Caco-2 (cell line): Measurements from ENCODE around the gene RRAGC. TPM values are rescaled to one million over a fixed set of nuclear protein-coding genes. Genes with fewer than 3 reads are reported as not detected.

Experiments
- BruUV-seq: library from RNA; stranded (reverse); fragments of 400-500 nt; replicated peaks from 2 replicates; lab custom pipeline; 2021; lab: Mats Ljungman, UMichigan
- CTCF ChIA-PET: fragments of 300-600 bp; sonication (Branson Sonifier 250); formaldehyde crosslinking; loops from one replicate; lab custom pipeline; 2022; ENCODE audit warnings: antibody characterized with exemption; lab: Charles Lee
- POLR2A ChIA-PET: fragments of 300-600 bp; sonication (Branson Sonifier 250); formaldehyde crosslinking; loops from one replicate; lab custom pipeline; 2022; ENCODE audit warnings: antibody characterized with exemption; lab: Charles Lee
- DNase-seq, 2 experiments: peaks; one replicate each; pipeline versions ENCODE4 v3.0.0 to v3.0.0-alpha.2; 2020 to 2022
- H3K27me3 ChIP-seq: replicated peaks from 2 replicates; pipeline ENCODE4 v1.6.0; 2011; ENCODE audit warnings: low read length; ENCODE audit not compliant: control insufficient read depth, insufficient read depth
- H3K36me3 ChIP-seq: 2 replicates; pipeline ENCODE4 v1.5.1; 2011; ENCODE audit warnings: low read length; ENCODE audit not compliant: control insufficient read depth, insufficient read depth
- H3K4me1 ChIP-seq: fragments of 250-450 bp; sonication (Bioruptor Pico); 2 replicates; pipeline ENCODE4 v1.5.1; 2020; ENCODE audit warnings: mild to moderate bottlenecking
- H3K4me3 ChIP-seq: 2 replicates; pipeline ENCODE4 v1.5.1; 2011; ENCODE audit warnings: low read depth, mild to moderate bottlenecking, control low read depth, low read length
- H3K9me3 ChIP-seq: fragments of 250-450 bp; sonication (Bioruptor Pico); 2 replicates; pipeline ENCODE4 v1.5.1; 2020; ENCODE audit warnings: mild to moderate bottlenecking, moderate library complexity
- H3K27ac Mint-ChIP-seq: one replicate; pipeline ENCODE4 v1.8.0; 2022; ENCODE audit warnings: mixed read lengths; ENCODE audit not compliant: unreplicated experiment
- H3K27me3 Mint-ChIP-seq: one replicate; pipeline ENCODE4 v1.8.0; 2022; ENCODE audit warnings: mixed read lengths; ENCODE audit not compliant: insufficient read depth, unreplicated experiment
- H3K36me3 Mint-ChIP-seq: one replicate; pipeline ENCODE4 v1.8.0; 2022; ENCODE audit warnings: mild to moderate bottlenecking, mixed read lengths; ENCODE audit not compliant: insufficient read depth, unreplicated experiment
- H3K4me1 Mint-ChIP-seq: one replicate; pipeline ENCODE4 v1.8.0; 2022; ENCODE audit warnings: low read depth, mixed read lengths; ENCODE audit not compliant: unreplicated experiment
- H3K4me3 Mint-ChIP-seq: one replicate; pipeline ENCODE4 v1.8.0; 2022; ENCODE audit warnings: mild to moderate bottlenecking, moderate library complexity, mixed read lengths; ENCODE audit not compliant: unreplicated experiment
- H3K9me3 Mint-ChIP-seq: one replicate; pipeline ENCODE4 v1.8.0; 2022; ENCODE audit warnings: mixed read lengths; ENCODE audit not compliant: unreplicated experiment
- CTCF ChIP-seq, 2 experiments: fragments of 200-600 bp in 1 of 2; IDR thresholded peaks; 1 replicate in 1 of 2; 2 replicates in 1 of 2; pipeline versions ENCODE4 v1.5.1 to v1.8.0; 2011 to 2022; ENCODE audit warnings: antibody characterized with exemption in 1 of 2, control low read depth in 1 of 2, inconsistent platforms in 1 of 2, low read depth in 1 of 2, low read length in 1 of 2, mild to moderate bottlenecking in 1 of 2, moderate library complexity in 1 of 2; ENCODE audit not compliant: insufficient read depth in 1 of 2, severe bottlenecking in 1 of 2, unreplicated experiment in 1 of 2
- intact Hi-C: fragments of 100-400 bp; cut with micrococcal nuclease; formaldehyde crosslinking; loops from one replicate; pipeline ENCODE4 v1.10.0; 2022; ENCODE audit not compliant: unreplicated experiment
- total RNA-seq: library from RNA; stranded (reverse); gene quantifications from 2 replicates; pipeline ENCODE4 v1.2.3, GENCODE V29; 2022

The RRAGC gene
- total RNA-seq, 1 experiment from 2014 or later: 16.0 TPM

GRCh38 chr1:38820860-38821259, 38.7 kb downstream of the RRAGC start:
- BruUV-seq: no TSS peak
- Mint-ChIP-seq H3K36me3 (no peaks in the 10 kb centered on the region), H3K4me1 (no peaks in the 10 kb centered on the region), H3K4me3 (no peak overlapping the region), H3K27me3 (peaks cover 4% of the 10 kb centered on the region), H3K27ac (no peak overlapping the region), H3K9me3 (no peaks in the 10 kb centered on the region)
- H3K4me1 ChIP-seq: no peaks in the 10 kb centered on the region
- TF ChIP-seq CTCF (IDR thresholded peaks at IDR 0.05; ENCODE audit: insufficient read depth in 1 of 2, low read depth in 1 of 2, low read length in 1 of 2, severe bottlenecking in 1 of 2, unreplicated experiment in 1 of 2): no peak
- intact Hi-C loops: no loop called here
- DNase-seq: no peak
- ChIA-PET POLR2A (no interaction called here), CTCF (interaction anchor here (0.8 kb wide), 1 partner anchor 14 kb away, joined by 3 read pairs; no protein-coding TSS in a partner anchor)
- H3K4me3 ChIP-seq: no peak overlapping the region
- H3K27me3 ChIP-seq: no peaks in the 10 kb centered on the region
- no peaks in the 10 kb centered on the region for H3K36me3 ChIP-seq
- no peaks in the 10 kb centered on the region for H3K9me3 ChIP-seq

GRCh38 chr1:38819516-38819915, 40.1 kb downstream of the RRAGC start:
- intact Hi-C loops: no loop called here
- H3K4me3 ChIP-seq: no peak overlapping the region
- H3K9me3 ChIP-seq: no peaks in the 10 kb centered on the region
- no peak for TF ChIP-seq CTCF (IDR thresholded peaks at IDR 0.05; ENCODE audit: insufficient read depth in 1 of 2, low read depth in 1 of 2, low read length in 1 of 2, severe bottlenecking in 1 of 2, unreplicated experiment in 1 of 2)
- DNase-seq: no peak
- H3K27me3 Mint-ChIP-seq: peaks cover 6% of the 10 kb centered on the region
- H3K27ac Mint-ChIP-seq: no peak overlapping the region
- H3K4me1 ChIP-seq: no peaks in the 10 kb centered on the region
- no peaks in the 10 kb centered on the region for H3K27me3 ChIP-seq
- H3K4me1 Mint-ChIP-seq: no peaks in the 10 kb centered on the region
- ChIA-PET POLR2A (no interaction called here), CTCF (interaction anchor here (0.7 kb wide), 1 partner anchor 14 kb away, joined by 3 read pairs; no protein-coding TSS in a partner anchor)
- no peaks in the 10 kb centered on the region for H3K9me3 Mint-ChIP-seq
- BruUV-seq: no TSS peak
- H3K36me3 ChIP-seq: no peaks in the 10 kb centered on the region
- H3K36me3 Mint-ChIP-seq: no peaks in the 10 kb centered on the region
- no peak overlapping the region for H3K4me3 Mint-ChIP-seq

GRCh38 chr1:38819040-38819439, 40.5 kb downstream of the RRAGC start:
- Histone ChIP-seq H3K27me3 (no peaks in the 10 kb centered on the region), H3K4me1 (no peaks in the 10 kb centered on the region), H3K9me3 (no peaks in the 10 kb centered on the region), H3K4me3 (no peak overlapping the region), H3K36me3 (no peaks in the 10 kb centered on the region)
- TF ChIP-seq CTCF (IDR thresholded peaks at IDR 0.05; ENCODE audit: insufficient read depth in 1 of 2, low read depth in 1 of 2, low read length in 1 of 2, severe bottlenecking in 1 of 2, unreplicated experiment in 1 of 2): no peak
- ChIA-PET POLR2A (no interaction called here), CTCF (interaction anchor here (0.7 kb wide), 1 partner anchor 15 kb away, joined by 3 read pairs; no protein-coding TSS in a partner anchor)
- peaks cover 9% of the 10 kb centered on the region for H3K27me3 Mint-ChIP-seq
- no peaks in the 10 kb centered on the region for H3K36me3 Mint-ChIP-seq
- H3K9me3 Mint-ChIP-seq: no peaks in the 10 kb centered on the region
- BruUV-seq: no TSS peak
- H3K4me3 Mint-ChIP-seq: no peak overlapping the region
- DNase-seq: no peak
- H3K27ac Mint-ChIP-seq: no peak overlapping the region
- intact Hi-C loops: no loop called here
- no peaks in the 10 kb centered on the region for H3K4me1 Mint-ChIP-seq
